ENCODE data around the gene PCGF3. TPM values are rescaled to one million over a fixed set of nuclear protein-coding genes. Genes with fewer than 3 reads are reported as not detected.

Gene PCGF3
- total RNA-seq, 2 donors from 2014 or later = 59.0 to 135 TPM

DNA sequence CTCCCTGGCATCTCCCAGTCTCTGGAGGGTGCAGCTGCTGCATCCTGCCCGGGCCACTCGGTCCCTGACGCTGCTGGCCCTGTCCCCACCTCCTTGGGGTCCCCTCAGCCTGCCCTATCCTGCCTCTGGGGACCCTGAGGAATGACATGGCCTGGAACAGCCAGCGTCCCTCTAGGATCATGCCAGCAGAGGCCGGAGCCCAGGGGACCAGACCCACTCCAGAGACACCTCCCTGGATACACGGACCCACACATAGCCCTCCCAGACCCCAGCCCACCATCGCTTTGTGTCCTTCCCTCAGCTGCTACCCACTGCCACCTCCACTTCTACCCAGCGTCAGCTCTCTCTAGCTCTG is 84.8 kb downstream of the PCGF3 start:
- Histone ChIP-seq H3K4me1 (replicated peaks) (peaks cover 16% of the 10 kb centered on the region), H3K27ac (no peak overlapping the region), H3K27me3 (replicated peaks; ENCODE audit: insufficient read depth) (peaks cover 6% of the 10 kb centered on the region), H3K9me3 (no peaks in the 10 kb centered on the region), H3K36me3 (no peaks in the 10 kb centered on the region), H3K4me3 (no peak overlapping the region)
- WGBS = 64% methylated on average over 8 of the region's 8 CpGs
- intact Hi-C loops (cut with DNase I) = no loop called here
- TF ChIP-seq, protein P1, sequence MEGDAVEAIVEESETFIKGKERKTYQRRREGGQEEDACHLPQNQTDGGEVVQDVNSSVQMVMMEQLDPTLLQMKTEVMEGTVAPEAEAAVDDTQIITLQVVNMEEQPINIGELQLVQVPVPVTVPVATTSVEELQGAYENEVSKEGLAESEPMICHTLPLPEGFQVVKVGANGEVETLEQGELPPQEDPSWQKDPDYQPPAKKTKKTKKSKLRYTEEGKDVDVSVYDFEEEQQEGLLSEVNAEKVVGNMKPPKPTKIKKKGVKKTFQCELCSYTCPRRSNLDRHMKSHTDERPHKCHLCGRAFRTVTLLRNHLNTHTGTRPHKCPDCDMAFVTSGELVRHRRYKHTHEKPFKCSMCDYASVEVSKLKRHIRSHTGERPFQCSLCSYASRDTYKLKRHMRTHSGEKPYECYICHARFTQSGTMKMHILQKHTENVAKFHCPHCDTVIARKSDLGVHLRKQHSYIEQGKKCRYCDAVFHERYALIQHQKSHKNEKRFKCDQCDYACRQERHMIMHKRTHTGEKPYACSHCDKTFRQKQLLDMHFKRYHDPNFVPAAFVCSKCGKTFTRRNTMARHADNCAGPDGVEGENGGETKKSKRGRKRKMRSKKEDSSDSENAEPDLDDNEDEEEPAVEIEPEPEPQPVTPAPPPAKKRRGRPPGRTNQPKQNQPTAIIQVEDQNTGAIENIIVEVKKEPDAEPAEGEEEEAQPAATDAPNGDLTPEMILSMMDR (IDR thresholded peaks at IDR 0.05) = no peak
- TF ChIP-seq POLR2A (IDR thresholded peaks at IDR 0.05) (no peak), POLR2AphosphoS5 (IDR thresholded peaks at IDR 0.05) (no peak)
- no peak for DNase-seq (ENCODE audit: low spot score)

DNA sequence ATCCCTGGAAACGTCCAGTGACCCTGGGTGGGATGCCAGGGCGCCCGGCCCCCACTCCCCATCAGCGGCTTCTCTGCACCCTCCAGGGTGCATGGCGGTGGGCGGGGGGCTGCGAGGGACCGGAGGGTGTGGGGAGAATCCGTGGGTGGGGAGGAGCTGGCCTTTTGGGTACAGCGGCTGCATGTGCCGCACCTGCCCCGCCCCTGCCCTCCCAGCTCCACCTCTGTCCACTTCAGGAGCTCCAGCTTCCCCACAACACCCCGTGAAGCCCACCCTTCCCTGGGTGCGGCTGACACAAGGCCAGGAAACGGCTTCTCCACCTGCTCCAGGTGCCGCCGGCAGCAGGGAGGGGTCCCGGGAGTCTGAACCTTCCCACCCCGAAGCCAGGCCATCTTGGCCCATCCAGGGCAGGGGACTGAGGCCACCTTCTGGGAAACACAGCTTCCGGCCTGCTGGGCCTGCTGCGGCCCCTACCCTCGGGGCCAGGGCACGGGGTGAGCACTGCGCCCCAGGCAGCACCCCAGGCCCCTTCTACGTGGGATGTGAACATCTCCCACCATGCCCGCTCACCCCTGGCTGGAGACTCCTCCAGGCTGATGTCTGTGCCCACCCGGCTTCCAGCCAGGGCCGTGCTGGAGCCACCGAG is 85.7 kb downstream of the PCGF3 start:
- peaks cover 7% of the 10 kb centered on the region for H3K27me3 ChIP-seq (replicated peaks; ENCODE audit: insufficient read depth)
- no peaks in the 10 kb centered on the region for H3K9me3 ChIP-seq
- DNase-seq (ENCODE audit: low spot score) = no peak
- no peaks in the 10 kb centered on the region for H3K36me3 ChIP-seq
- H3K4me1 ChIP-seq (replicated peaks) = peaks cover 10% of the 10 kb centered on the region
- no peak for TF ChIP-seq POLR2AphosphoS5 (IDR thresholded peaks at IDR 0.05)
- no peak overlapping the region for H3K4me3 ChIP-seq
- WGBS = 82% methylated on average over 26 of the region's 29 CpGs
- H3K27ac ChIP-seq = no peak overlapping the region
- intact Hi-C loops (cut with DNase I) = no loop called here

DNA sequence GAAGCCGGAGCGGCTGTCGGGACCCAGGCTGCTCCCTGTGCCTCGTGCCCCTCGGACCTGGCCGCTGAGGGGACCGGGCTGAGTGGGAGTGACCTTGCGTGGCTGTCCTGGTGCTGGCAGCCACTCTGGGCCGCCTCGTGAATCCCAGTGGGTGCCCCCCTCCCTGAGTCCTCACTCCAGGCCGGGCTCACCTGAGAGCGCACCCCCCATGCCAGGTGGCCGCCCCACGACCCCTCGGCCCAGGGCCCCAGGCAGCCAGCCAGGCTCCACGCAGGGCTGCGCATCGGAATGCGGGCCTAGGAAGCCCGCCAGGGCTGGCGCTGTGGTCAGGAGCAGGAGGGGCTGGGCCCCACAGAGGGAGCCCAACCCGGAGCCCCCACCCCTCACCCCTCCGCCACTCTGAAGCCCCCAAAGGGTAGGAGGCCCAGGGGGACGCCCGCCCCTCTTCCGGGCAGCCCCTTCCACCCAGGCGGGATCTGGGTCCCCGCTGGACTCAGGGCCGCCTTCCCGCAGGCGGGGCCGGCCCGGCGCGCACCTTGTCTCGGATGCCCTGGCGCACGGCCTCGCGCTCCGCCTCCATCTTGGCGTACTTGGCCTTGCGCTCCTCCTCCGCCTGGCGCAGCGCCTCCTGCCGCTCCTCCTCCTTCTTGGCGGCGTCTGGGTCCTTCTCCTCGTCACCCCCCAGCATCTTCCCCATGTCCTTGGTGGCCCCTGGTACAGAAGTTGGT is 86.4 kb downstream of the PCGF3 start:
- H3K4me3 ChIP-seq = peak overlapping the region; percentile 20 to 24
- peak; percentile 39 for TF ChIP-seq POLR2AphosphoS5 (IDR thresholded peaks at IDR 0.05)
- TF ChIP-seq, protein P1 (IDR thresholded peaks at IDR 0.05) = peak in 1 of 4 experiments; percentile 15
- peak; percentile 18 for TF ChIP-seq POLR2A (IDR thresholded peaks at IDR 0.05)
- DNase-seq (ENCODE audit: low spot score) = peak; percentile 63
- WGBS = 2% methylated on average over 38 of the region's 50 CpGs
- H3K9me3 ChIP-seq = no peaks in the 10 kb centered on the region
- H3K36me3 ChIP-seq = no peaks in the 10 kb centered on the region
- peaks cover 6% of the 10 kb centered on the region for H3K4me1 ChIP-seq (replicated peaks)
- H3K27me3 ChIP-seq (replicated peaks; ENCODE audit: insufficient read depth) = peaks cover 7% of the 10 kb centered on the region
- intact Hi-C loops (cut with DNase I) = no loop called here
- H3K27ac ChIP-seq = peak overlapping the region in 1 of 2 donors; percentile 29

DNA sequence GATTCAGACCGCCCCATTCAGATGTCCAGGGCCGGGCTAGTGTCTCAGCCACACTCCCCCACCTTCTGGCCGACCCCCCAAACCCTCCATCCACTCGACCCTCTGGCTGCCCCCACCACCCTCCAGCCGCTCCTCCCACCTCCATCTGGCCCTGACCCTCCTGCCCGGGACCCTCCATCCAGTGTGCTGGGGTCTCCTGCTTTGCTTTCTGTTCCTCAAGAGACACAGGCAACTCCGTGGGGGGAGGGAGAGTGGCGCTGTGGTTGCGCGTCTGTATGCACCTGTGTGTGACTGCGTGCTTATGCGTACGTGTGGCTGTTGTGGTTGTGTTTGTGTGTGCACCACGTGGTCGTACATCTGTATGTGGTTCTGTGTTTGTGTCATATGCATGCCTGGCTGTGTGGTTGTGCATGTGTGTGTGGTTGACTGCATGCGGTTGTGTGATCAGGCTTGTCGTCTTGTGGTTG is 87.0 kb downstream of the PCGF3 start:
- intact Hi-C loops (cut with DNase I) = no loop called here
- DNase-seq (ENCODE audit: low spot score) = no peak

More for the DNA sequence above, 87.0 kb downstream of the PCGF3 start:
- no peak for TF ChIP-seq POLR2AphosphoS5 (IDR thresholded peaks at IDR 0.05)
- no peak for TF ChIP-seq POLR2A (IDR thresholded peaks at IDR 0.05)
- TF ChIP-seq, protein P1 (IDR thresholded peaks at IDR 0.05) = no peak
- WGBS = 34% methylated on average over 17 of the region's 17 CpGs
- H3K4me1 ChIP-seq (replicated peaks) = peaks cover 6% of the 10 kb centered on the region
- H3K36me3 ChIP-seq = no peaks in the 10 kb centered on the region
- H3K4me3 ChIP-seq = peak overlapping the region; percentile 20 to 24
- no peaks in the 10 kb centered on the region for H3K9me3 ChIP-seq
- no peak overlapping the region for H3K27ac ChIP-seq
- peaks cover 7% of the 10 kb centered on the region for H3K27me3 ChIP-seq (replicated peaks; ENCODE audit: insufficient read depth)

Measured in prostate gland (tissue), 2 donors.